Cortex of kidney (tissue), 1 donor: ENCODE results near the gene ZNF322.

ENCODE experiments used
- DNase-seq: peaks from one replicate; lab custom pipeline; 2025; lab: John Stamatoyannopoulos, UW

Gene ZNF322

DNA sequence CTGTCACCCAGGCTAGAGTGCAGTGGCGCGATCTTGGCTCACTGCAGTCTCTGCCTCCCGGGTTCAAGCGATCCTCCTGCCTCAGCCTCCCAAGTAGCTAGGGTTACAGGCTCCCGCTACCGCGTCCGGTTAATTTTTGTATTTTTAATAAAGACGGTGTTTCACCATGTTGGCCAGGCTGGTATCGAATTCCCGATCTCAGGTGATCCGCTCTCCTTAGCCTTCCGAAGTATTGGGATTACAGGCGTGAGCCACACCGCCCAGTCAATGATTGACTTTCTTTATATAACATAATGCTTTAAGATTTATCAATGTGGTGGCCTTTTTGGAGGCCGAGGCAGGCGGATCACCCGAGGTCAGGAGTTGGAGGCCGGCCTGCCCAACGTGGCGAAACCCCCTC is 70.6 kb downstream of the ZNF322 start:
- no peak for DNase-seq
